Endothelial cell of umbilical vein (primary cell): ENCODE results near the gene SETBP1. TPM values are rescaled to one million over a fixed set of nuclear protein-coding genes. Genes with fewer than 3 reads are reported as not detected.

Experiments used
- BruUV-seq: library from RNA; stranded (reverse); fragments of 400-500 nt; replicated peaks from 2 replicates; lab custom pipeline; 2021; lab: Mats Ljungman, UMichigan
- CTCF ChIA-PET: fragments of 300-600, 350-600 bp; sonication (Branson Sonifier 250); formaldehyde crosslinking; loops from one replicate; lab custom pipeline; 2021; ENCODE audit warnings: antibody characterized with exemption, inconsistent platforms; lab: Charles Lee
- POLR2A ChIA-PET: fragments of 300-600, 350-600 bp; sonication (Branson Sonifier 250); formaldehyde crosslinking; loops from one replicate; lab custom pipeline; 2021; ENCODE audit warnings: antibody characterized with exemption, inconsistent platforms; lab: Charles Lee
- DNase-seq: peaks from one replicate; pipeline ENCODE4 v3.0.0-alpha.2; 2011; ENCODE audit warnings: low read depth, low spot score
- FAIRE-seq: peaks from 2 replicates; lab custom pipeline; 2011; peaks lifted over from hg19 to GRCh38; lab: Jason Lieb, UNC
- H2AFZ ChIP-seq: 2 replicates; pipeline ENCODE4 v1.6.0; 2012; ENCODE audit warnings: low read depth, low read length, control low read depth, inconsistent platforms
- H3K27ac ChIP-seq: 2 replicates; pipeline ENCODE4 v1.5.1; 2011; ENCODE audit warnings: low read depth, mild to moderate bottlenecking, control low read depth, low read length, moderate library complexity; ENCODE audit not compliant: insufficient read depth
- H3K27me3 ChIP-seq, 2 experiments: 2 replicates each; pipeline versions ENCODE4 v1.6.0 to v1.6.1; 2011; ENCODE audit warnings: low read length in 2 of 2, mixed read lengths in 1 of 2; ENCODE audit not compliant: control insufficient read depth in 2 of 2, insufficient read depth in 2 of 2
- H3K36me3 ChIP-seq, 2 experiments: 2 replicates in 1 of 2; 3 replicates in 1 of 2; pipeline ENCODE4 v1.5.1; 2011; ENCODE audit warnings: low read length in 2 of 2, mild to moderate bottlenecking in 1 of 2, moderate library complexity in 1 of 2; ENCODE audit not compliant: control insufficient read depth in 2 of 2, insufficient read depth in 2 of 2; ENCODE audit errors: extremely low read depth in 1 of 2
- H3K4me1 ChIP-seq: 3 replicates; pipeline ENCODE4 v1.5.1; 2011; ENCODE audit warnings: mild to moderate bottlenecking, low read length; ENCODE audit not compliant: control insufficient read depth, insufficient read depth; ENCODE audit errors: extremely low read depth
- H3K4me2 ChIP-seq: 2 replicates; pipeline ENCODE4 v1.6.1; 2011; ENCODE audit warnings: low read length, control low read depth, mixed read lengths; ENCODE audit not compliant: insufficient read depth
- H3K4me3 ChIP-seq, 3 experiments: fragments of 200-600 bp in 1 of 3; sonication (generic), shearing (Covaris generic) in 1 of 3; replicated peaks in 1 of 3; 2 replicates each; pipeline ENCODE4 v1.5.1; 2011 to 2016; ENCODE audit warnings: control low read depth in 3 of 3, low read length in 3 of 3, mild to moderate bottlenecking in 2 of 3, inconsistent platforms in 1 of 3, low read depth in 1 of 3, moderate library complexity in 1 of 3; ENCODE audit not compliant: insufficient read depth in 1 of 3
- H3K79me2 ChIP-seq: 2 replicates; pipeline ENCODE4 v1.6.0; 2012; ENCODE audit warnings: low read length, inconsistent platforms; ENCODE audit not compliant: control insufficient read depth, insufficient read depth
- H3K9ac ChIP-seq: replicated peaks from 2 replicates; pipeline ENCODE3; 2011; ENCODE audit warnings: low read length, control low read depth; ENCODE audit not compliant: insufficient read depth; ENCODE audit errors: extremely low read depth
- H3K9me1 ChIP-seq: replicated peaks from 3 replicates; pipeline ENCODE4 v1.6.0; 2011; ENCODE audit warnings: mild to moderate bottlenecking, low read length; ENCODE audit not compliant: control insufficient read depth, insufficient read depth; ENCODE audit errors: extremely low read depth
- H3K9me3 ChIP-seq: replicated peaks from 2 replicates; pipeline ENCODE4 v1.5.1; 2012; ENCODE audit warnings: low read length, inconsistent platforms; ENCODE audit not compliant: control insufficient read depth, insufficient read depth
- H4K20me1 ChIP-seq: replicated peaks from 2 replicates; pipeline ENCODE3; 2011; ENCODE audit warnings: mild to moderate bottlenecking, low read length; ENCODE audit not compliant: control insufficient read depth, insufficient read depth; ENCODE audit errors: extremely low read depth
- CTCF ChIP-seq, 2 donors: IDR thresholded peaks; 1 replicate in 1 of 2; 2 replicates in 1 of 2; pipeline ENCODE4 v1.5.1; 2011; ENCODE audit warnings: low read length in 2 of 2, mild to moderate bottlenecking in 2 of 2, moderate library complexity in 2 of 2, control low read depth in 1 of 2, inconsistent platforms in 1 of 2, low read depth in 1 of 2; ENCODE audit not compliant: insufficient read depth in 1 of 2; ENCODE audit errors: extremely low read depth in 1 of 2
- EZH2 ChIP-seq: IDR thresholded peaks from 2 replicates; pipeline ENCODE4 v1.6.1; 2012; ENCODE audit warnings: borderline replicate concordance, low read depth, mild to moderate bottlenecking, moderate library complexity, low read length, inconsistent platforms; ENCODE audit not compliant: severe bottlenecking
- FOS ChIP-seq: IDR thresholded peaks from 2 replicates; pipeline ENCODE4 v1.6.1; 2011; ENCODE audit warnings: mild to moderate bottlenecking, low read length, moderate library complexity, borderline replicate concordance; ENCODE audit not compliant: insufficient read depth
- GATA2 ChIP-seq: IDR thresholded peaks from 2 replicates; pipeline ENCODE4 v1.7.0; 2011; ENCODE audit warnings: low read depth, mild to moderate bottlenecking, moderate library complexity, mixed read lengths, low read length; ENCODE audit not compliant: insufficient read length, insufficient read depth
- JUN ChIP-seq: IDR thresholded peaks from 2 replicates; pipeline ENCODE4 v1.6.1; 2011; ENCODE audit warnings: borderline replicate concordance, low read depth; ENCODE audit not compliant: insufficient read length, insufficient read depth
- MAX ChIP-seq: IDR thresholded peaks from 2 replicates; pipeline ENCODE4 v1.6.1; 2011; ENCODE audit not compliant: insufficient read depth, insufficient read length
- MYC ChIP-seq: IDR thresholded peaks from one replicate; pipeline ENCODE4 v1.6.1; 2011; ENCODE audit warnings: mild to moderate bottlenecking, low read depth, low read length
- POLR2A ChIP-seq: IDR thresholded peaks from 2 replicates; pipeline ENCODE4 v1.6.1; 2012; ENCODE audit warnings: low read depth, mild to moderate bottlenecking, control low read depth, low read length
- POLR2AphosphoS5 ChIP-seq: IDR thresholded peaks from 2 replicates; pipeline ENCODE4 v1.6.1; 2012; ENCODE audit warnings: low read depth, mild to moderate bottlenecking, control low read depth, low read length, moderate library complexity; ENCODE audit not compliant: insufficient read depth
- dilution Hi-C: fragments of 300-500 bp; cut with MboI; formaldehyde crosslinking; loops from one replicate; pipeline ENCODE4 v1.15.0; 2019; ENCODE audit warnings: low sequenced_read_pairs; ENCODE audit not compliant: extremely low pct_ligation_motif_present
- intact Hi-C: fragments of 100-400 bp; cut with micrococcal nuclease; formaldehyde crosslinking; loops from one replicate; pipeline ENCODE4 v1.10.0; 2022
- polyA plus RNA-seq, 4 experiments: library from polyadenylated mRNA; depleted of rRNA in 3 of 4; stranded (reverse) in 3 of 4; unstranded in 1 of 4; fragments of >200 nt; gene quantifications; 2 replicates each; pipeline versions ENCODE4 v1.2.1 to v1.2.3, GENCODE V29; 2011 to 2012; ENCODE audit warnings: missing spikeins in 1 of 4
- total RNA-seq: library from RNA; stranded (reverse); gene quantifications from 2 replicates; pipeline ENCODE4 v1.2.3, GENCODE V29; 2021

SETBP1 gene
- total and polyA plus RNA-seq, 2 donors (not counting 3 experiments of a cell fraction or from before 2014, with no cell fraction given), result 0.76 to 3.1 TPM

GRCh38 chr18:44698518-44698917 is 17.8 kb downstream of the SETBP1 start:
- Histone ChIP-seq H3K4me2 (no peak overlapping the region), H3K36me3 (no peaks in the 10 kb centered on the region), H3K9me3 (no peaks in the 10 kb centered on the region), H3K9me1 (no peaks in the 10 kb centered on the region), H3K4me3 (no peak overlapping the region), H3K27me3 (no peaks in the 10 kb centered on the region), H2AFZ (no peak overlapping the region), H3K79me2 (no peaks in the 10 kb centered on the region), H3K27ac (no peak overlapping the region), H3K4me1 (no peaks in the 10 kb centered on the region), H4K20me1 (no peaks in the 10 kb centered on the region), H3K9ac (no peak overlapping the region)
- no peak for TF ChIP-seq POLR2A
- TF ChIP-seq MAX, result no peak
- no peak for TF ChIP-seq GATA2
- TF ChIP-seq CTCF (IDR thresholded peaks at IDR 0.05; ENCODE audit: extremely low read depth in 1 of 2, insufficient read depth in 1 of 2, low read depth in 1 of 2, low read length in 2 of 2), result no peak
- TF ChIP-seq JUN, result no peak
- TF ChIP-seq FOS, result no peak
- no peak for TF ChIP-seq EZH2
- no peak for TF ChIP-seq MYC
- no peak for TF ChIP-seq POLR2AphosphoS5
- ChIA-PET POLR2A (no interaction called here), CTCF (no interaction called here)
- no peak for FAIRE-seq
- dilution Hi-C loops, result no loop called here
- DNase-seq, result no peak
- intact Hi-C loops, result no loop called here
- BruUV-seq, result no TSS peak
